ENCODE measurements around the gene RBBP8. TPM values are rescaled to one million over a fixed set of nuclear protein-coding genes. Genes with fewer than 3 reads are reported as not detected.

Gene RBBP8
- polyA plus RNA-seq, 1 donor, result 10.4 TPM

DNA sequence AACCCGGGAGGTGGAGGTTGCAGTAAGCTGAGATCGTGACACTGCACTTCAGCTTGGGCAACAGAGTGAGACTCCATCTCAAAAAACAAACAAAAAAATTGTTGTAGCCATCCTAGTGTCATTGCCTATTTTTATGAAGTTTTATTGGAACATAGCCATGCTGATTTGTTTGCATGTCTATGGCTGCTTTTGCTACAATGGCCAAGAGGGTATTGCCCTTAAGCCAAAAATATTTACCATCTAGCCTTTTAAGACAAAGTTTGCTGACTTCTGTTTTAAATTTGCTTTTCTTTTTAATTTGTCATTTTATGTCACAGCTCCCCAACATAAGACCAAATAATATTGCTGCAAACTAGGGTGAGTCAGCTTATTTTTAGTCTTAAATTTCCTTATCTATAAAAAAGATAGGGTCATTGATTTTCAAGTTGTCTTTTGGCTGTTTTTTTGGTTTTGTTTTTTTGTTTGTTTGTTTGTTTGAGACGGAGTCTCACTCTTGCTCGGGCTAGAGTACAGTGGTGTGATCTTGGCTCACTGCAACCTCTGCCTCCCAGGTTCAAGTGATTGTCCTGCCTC is 132.2 kb downstream of the RBBP8 start:
- DNase-seq, result no peak

- DNase-seq, result peak; percentile 71
Measured at GRCh38 chr18:23066060-23066459, 132.9 kb downstream of the RBBP8 start.

DNA sequence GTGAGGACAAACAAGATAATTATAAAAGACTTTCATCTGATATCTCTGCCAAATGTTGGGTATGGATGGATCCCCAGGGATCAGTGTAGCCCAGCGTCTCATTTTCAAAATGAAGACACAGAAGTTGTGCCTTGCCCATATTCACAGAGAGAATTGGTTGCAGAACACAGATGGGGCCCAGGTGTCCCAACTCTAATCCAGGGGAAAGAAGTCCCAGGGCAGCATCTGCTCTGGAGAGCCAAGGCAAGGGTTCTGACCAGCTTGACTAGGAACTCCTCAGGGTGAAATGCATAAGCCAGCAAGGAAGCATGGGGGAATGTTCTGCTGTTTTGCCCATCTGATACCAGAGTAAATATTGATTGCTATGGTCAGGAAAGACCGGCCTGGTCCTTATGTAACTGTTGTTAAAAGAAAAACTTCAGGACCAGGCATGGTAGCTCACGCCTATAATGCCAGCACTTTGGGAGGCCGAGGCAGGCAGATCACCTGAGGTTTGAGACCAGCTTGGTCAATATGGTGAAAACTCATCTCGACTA is 133.4 kb downstream of the RBBP8 start:
- DNase-seq, result no peak

DNA sequence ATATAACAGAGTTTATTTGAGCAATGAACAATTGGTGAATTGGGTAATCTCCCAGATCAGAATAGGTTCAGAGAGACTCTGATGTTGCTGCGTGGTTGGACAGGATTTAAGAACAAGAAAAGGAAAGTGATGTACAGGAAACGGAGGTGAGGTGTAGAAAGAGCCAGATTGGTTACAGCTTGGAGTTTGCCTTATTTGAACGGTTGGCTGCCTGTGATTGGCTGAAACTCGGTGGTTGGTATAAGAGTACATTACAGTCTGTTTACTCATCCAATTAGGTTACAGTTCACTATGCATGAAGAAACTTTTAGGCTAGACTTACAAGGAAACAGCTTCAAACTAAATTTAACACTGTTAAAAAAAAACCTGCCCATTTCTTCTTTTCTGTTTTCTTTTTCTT is 134.1 kb downstream of the RBBP8 start:
- no peak for DNase-seq

GRCh38 chr18:23068011-23068410 is 134.9 kb downstream of the RBBP8 start:
- no peak for DNase-seq

- no peak for DNase-seq
Measured at GRCh38 chr18:23068570-23069310, 135.6 kb downstream of the RBBP8 start.

GRCh38 chr18:23069481-23069880 is 136.4 kb downstream of the RBBP8 start:
- DNase-seq, result no peak

DNA sequence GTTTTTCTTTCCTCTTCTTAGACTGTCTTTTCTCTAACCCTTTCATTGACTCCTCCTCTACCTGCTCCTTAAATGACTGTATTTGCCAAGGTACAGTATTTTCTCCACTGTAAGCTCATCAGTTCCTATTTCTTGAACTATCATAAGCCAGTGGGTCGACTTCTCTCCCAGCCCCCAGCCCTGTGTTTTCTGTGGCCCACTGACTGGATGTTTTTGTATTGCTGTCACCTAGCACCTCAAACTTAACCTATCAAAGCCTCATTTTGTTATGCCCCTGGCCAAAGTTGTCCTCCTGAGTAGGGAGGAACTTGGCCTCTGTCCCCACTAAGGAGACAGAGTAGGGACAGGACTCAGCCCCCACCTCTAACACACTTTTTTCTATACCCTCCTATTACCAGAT is 136.8 kb downstream of the RBBP8 start:
- DNase-seq, result no peak

DNA sequence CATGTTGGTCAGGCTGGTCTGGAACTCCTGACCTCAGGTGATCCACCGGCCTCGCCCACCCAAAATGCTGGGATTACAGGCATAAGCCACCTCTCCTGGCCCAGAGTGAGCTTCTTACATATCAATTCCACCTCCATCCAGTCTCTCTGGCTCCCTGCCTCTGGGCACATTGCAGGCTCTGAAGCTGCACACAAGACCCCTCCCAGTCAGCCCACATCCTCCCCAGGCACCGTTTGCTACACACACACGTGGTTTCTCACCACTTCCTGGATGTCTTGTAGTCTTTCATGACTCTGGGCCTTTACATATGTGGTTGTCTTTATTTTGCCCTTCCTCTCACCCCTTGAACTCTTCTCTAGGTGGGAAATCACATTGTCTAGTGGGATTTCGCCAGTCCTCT is 138.2 kb downstream of the RBBP8 start:
- DNase-seq, result peak; percentile 29

- no peak for DNase-seq
Measured at GRCh38 chr18:23072079-23072478, 139.0 kb downstream of the RBBP8 start.

DNA sequence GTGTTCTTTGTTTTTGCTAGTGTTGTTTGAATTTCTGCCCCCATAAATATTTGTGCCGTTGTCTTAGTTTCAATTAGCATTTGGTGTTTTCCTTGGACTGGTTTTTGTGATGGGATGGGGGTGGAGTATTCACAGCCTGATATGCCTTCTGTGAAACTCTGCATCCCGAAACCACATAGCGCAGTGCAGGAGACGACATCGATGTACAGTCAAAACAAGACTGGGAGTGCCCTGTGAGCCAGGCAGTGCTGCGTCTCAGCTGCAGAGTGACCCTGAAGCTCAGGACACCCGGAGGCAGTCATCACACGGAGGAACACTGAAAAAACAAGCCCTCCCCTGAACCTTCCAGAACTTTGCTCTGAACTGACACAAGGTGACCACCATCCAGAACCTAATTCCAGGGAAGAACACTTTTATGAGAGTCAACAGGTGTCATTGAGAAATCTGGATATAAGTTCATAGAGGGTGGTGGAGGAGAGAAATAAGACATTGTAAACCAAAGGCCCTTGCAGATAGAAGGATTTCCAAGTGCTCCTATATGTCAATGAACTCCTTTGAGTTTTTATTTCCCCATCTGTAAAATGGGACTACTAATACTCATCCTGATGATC is 141.0 kb downstream of the RBBP8 start:
- no peak for DNase-seq

Other genes starting within 250 kb of the RBBP8 start
- 7.2 TPM for gene CABLES1, start 202.2 kb downstream of the RBBP8 start, polyA plus RNA-seq (ENCODE audit: insufficient read length)